ENCODE data around the gene OR2D2.

- TF ChIP-seq CTCF (IDR thresholded peaks at IDR 0.05) (no peak), POLR2AphosphoS5 (IDR thresholded peaks at IDR 0.05; ENCODE audit: insufficient read depth in 1 of 2, low read depth in 1 of 2) (no peak), POLR2A (IDR thresholded peaks at IDR 0.05) (no peak)
Observed at GRCh38 chr11:6864438-6864837, 27.9 kb downstream of the OR2D2 start.
